OCI-LY7 (cell line): Measurements from ENCODE around the gene PI4K2A.

ENCODE experiments used
- EZH2phosphoT487 ChIP-seq: fragments of 200-600 bp; sonication (generic); IDR thresholded peaks from 2 replicates; pipeline ENCODE4 v1.6.1; 2018; ENCODE audit warnings: low read depth, borderline replicate concordance, mild to moderate bottlenecking, mixed run types, antibody characterized with exemption, low read length, moderate library complexity, mixed read lengths
- TF ChIP-seq, protein P1 (sequence below): fragments of 200-600 bp; sonication (generic); conservative IDR thresholded peaks from 2 replicates; pipeline ENCODE4 v1.5.1; 2014; ENCODE audit warnings: mild to moderate bottlenecking, antibody characterized with exemption, low read length, moderate library complexity, mixed read lengths

DNA sequence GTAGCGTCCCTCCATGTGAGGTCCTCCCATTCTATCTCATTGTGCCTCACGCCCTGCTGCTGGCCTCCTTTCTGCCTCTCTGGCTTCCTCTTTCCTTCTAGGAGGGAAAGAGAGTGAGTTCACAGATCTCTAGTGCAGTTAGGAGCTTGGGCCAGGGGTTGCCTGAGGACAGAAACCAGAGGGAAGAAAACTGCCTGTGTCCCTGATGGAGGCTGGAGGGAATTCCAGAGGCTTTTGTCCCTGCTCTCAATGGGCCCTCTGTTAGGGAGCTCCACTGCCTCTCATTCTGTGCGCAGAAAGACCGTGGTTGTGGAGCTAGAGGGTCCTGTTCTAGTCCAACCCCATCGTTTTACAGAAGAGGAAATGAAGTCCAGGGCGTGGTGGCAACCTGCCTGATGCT, 77.7 kb downstream of the PI4K2A start:
- TF ChIP-seq, protein P1, sequence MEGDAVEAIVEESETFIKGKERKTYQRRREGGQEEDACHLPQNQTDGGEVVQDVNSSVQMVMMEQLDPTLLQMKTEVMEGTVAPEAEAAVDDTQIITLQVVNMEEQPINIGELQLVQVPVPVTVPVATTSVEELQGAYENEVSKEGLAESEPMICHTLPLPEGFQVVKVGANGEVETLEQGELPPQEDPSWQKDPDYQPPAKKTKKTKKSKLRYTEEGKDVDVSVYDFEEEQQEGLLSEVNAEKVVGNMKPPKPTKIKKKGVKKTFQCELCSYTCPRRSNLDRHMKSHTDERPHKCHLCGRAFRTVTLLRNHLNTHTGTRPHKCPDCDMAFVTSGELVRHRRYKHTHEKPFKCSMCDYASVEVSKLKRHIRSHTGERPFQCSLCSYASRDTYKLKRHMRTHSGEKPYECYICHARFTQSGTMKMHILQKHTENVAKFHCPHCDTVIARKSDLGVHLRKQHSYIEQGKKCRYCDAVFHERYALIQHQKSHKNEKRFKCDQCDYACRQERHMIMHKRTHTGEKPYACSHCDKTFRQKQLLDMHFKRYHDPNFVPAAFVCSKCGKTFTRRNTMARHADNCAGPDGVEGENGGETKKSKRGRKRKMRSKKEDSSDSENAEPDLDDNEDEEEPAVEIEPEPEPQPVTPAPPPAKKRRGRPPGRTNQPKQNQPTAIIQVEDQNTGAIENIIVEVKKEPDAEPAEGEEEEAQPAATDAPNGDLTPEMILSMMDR, result no peak
- TF ChIP-seq EZH2phosphoT487, result no peak
